Stimulated activated CD8-positive, alpha-beta memory T cell treated with anti-CD3 and anti-CD28 coated beads, Interleukin-15, amount 100 ng/mL, for 24 hours (primary cell): ENCODE data around the gene MRNIP.
"Not testable (repeated sequence)": the region's sequence is repeated elsewhere in the genome, so short reads cannot be mapped to it uniquely, and the experiment has no call there.

Experiments
- DNase-seq: peaks from one replicate; pipeline ENCODE4 v3.0.0-alpha.2; 2020; ENCODE audit warnings: low read depth

MRNIP gene

DNA sequence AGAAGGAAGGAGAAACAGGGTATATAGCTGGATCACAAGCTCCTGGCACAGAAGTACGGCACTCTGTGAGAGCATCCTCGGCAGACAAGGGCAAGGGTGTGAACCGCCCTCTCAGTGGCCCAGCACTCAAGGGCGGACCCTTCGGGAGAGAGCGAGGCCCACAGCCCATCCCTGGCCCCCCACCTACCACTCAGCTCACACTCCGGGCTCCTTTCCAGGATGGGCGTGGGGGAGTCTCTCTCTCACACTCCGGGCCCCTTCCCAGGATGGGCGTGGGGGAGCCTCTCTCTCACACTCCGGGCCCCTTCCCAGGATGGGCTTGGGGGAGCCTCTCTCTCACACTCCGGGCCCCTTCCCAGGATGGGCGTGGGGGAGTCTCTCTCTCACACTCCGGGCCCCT lies 12.9 kb upstream of the MRNIP start:
- not testable (repeated sequence) for DNase-seq

DNA sequence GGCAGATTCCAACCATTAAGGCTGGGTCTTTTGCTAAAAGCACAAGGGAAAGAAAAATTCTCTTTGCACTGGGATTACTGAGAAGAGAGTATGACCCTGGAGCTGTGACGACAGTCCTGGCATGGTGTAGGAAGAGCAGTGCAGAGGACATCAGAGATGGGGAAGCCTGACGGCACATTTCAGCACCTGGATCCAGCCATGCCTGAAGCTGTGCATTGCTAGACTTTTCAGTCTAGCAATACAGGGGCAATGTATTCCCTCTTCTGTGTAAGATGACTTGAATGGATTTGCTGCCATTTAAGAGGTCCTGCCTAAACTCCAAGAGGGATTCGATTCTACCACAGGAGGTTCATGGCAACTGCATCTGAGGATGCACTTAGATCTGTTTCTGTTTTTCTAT lies 12.3 kb upstream of the MRNIP start:
- no peak for DNase-seq

GRCh38 chr5:179870403-179870903 lies 11.8 kb upstream of the MRNIP start:
- no peak for DNase-seq

DNA sequence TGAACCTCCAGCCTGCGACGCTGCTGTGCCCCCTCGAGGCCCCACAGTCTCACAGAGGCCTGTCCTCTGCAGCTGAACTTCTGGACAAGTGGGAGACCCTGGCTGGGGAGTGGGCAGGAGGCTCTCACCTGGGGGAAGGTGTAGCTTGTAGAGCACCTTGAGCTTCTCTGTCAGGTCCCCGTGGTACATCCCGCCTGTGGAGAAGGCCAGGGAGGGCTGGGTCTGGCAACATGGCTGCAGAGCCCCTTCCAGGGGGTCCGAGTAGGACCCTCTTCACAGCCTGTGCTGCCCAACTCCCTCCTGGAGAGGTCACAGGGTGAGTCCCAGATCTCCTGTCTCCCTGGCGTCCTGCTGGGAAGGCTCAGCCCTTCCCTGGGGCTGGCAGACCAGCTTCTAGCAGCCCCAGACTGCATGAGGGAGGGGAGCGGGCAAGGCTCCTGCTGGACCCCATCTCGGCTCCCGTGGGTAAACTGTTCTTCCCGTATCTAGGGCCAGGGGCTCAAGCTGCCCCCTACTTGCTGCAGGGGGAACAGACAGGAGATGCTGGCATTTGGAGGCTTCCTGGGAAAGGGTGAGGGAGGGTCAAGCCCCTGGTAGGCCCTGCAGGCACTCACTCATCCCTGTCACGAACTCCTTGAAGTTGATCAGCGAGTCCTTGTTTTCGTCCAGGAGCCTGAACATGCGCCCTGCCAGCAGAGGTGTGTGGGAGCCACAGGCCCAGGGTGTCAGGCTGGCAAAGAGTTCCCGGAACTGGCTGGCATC lies 11.2 kb upstream of the MRNIP start:
- no peak for DNase-seq

GRCh38 chr5:179869101-179869500 lies 10.5 kb upstream of the MRNIP start:
- DNase-seq, result no peak

DNA sequence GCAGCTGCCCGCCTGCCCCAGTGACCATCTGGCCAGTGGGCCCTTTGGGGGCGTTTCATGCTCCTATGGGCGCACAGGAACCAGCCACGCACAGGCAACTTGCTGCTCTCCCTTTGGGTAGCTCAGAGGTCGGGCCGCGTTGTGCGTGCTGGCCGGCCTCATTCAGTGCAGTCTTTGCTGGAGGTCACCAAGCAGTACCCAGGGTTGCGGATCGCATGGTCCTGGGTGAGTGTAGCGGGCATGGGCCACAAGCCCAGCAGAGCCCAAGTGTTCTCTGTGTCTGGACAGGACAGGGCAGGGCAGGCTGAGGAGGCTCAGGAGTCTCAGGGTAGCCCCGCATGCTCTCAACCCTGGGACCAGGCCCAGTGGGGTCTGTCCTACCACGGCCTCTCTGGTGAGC lies 9.9 kb upstream of the MRNIP start:
- DNase-seq, result no peak

DNA sequence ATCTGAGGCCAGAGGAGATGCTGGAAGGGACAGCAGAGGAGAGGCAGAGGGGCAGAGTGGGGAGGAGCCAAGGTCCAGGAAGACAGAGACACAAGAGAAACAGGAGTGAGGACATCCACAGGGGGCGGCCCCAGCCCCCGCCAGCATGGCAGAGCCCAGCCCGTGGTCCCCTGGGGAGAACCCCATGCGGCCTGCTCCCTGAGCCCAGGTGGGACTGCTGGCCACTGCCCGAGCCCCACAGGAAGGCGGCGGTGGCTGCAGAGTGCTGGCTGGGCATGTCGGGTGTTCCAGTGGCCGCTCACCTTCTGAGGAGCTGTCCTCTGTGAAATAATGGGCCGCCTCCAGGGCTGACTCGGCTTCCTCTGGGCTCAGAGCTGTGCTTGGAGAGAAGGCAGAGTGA lies 8.9 kb upstream of the MRNIP start:
- DNase-seq, result no peak

- DNase-seq, result no peak
Measured at GRCh38 chr5:179867079-179867465, 8.5 kb upstream of the MRNIP start.

GRCh38 chr5:179866241-179867078 lies 7.8 kb upstream of the MRNIP start:
- DNase-seq, result no peak

DNA sequence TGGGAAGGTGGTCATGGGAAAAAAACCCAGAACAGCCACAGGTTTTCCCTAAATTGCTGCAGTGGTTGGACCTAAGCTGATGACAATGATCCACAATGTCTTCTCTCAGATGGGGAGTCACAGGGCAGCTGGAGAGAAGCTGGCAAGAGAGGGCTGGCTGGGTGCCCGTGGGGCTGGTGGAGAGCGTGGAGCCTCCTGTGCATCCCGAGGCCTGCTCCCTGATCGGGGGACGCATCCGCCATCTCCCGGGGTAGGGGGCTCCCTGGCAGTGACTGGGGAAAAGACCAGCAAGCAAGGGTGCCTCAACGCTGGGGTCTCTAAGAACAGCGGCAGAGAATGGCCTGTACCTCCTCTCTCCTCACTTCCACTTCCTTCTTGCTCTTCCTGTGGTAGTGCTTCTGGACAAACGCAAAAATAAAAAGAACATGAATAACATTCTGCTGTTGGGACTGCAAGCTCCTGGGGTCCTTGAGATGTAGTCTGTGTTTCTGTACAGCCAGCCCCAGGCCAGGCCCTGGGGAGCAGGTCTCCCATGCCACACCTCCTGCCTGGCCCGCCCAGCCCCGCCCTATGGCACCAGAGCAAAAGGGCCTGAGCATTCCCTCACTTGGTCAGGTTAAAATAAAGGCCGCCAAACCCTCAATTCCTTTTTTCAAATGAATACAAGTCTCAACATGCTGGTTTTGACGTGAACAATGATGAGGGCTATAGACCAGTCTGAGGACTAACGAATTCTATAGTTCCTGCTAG lies 7.0 kb upstream of the MRNIP start:
- DNase-seq, result no peak

DNA sequence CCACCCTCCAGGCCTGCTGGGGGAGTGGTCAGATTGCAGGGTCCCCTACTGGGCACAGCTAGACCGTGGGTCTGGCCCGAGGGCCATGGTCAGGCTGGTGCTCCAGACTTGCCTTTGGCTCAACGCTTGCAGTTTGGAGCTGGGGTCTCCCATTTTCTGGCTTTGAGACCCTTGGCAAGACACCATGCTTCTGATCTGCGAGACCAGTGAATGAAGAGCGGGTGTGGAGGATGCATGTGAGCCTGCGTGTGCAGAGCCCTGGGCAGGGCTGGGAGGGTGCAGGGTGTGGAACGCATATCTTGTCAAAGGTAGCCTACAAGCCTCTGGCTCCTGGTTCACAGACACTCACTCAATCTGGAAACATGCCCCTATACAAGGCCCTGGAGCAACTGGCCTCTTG lies 6.1 kb upstream of the MRNIP start:
- no peak for DNase-seq

DNA sequence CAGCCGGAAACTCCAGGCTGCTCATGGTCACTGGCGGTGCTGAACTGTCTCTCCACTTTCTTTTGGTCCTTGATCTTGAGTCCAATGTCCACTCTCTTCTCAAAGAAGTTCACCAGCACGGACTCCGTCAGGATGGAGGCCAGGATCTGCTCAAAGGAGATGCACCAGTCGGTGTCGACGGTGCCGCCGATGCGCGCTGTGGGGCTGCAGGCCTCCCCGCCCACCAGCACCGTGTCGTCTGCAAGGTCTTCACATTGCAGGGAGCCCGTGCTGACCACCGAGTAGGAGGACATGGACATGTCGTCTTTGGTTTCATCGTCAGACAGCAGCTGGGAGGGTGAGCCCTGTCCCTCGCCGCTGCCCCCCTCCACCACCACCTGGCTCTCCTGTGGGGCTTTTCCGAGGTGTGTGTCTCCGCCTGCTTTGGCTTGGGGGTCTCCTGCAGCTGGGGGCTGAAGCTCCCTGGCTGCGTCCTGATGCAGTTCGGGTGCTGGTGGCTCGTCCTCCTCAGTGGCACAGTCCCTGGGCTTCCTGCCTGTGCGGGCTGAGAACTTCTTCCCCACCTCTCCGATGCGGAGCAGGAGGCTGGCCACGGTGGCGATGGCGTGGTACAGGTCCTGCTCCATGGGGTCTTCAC lies 5.0 kb upstream of the MRNIP start:
- no peak for DNase-seq

DNA sequence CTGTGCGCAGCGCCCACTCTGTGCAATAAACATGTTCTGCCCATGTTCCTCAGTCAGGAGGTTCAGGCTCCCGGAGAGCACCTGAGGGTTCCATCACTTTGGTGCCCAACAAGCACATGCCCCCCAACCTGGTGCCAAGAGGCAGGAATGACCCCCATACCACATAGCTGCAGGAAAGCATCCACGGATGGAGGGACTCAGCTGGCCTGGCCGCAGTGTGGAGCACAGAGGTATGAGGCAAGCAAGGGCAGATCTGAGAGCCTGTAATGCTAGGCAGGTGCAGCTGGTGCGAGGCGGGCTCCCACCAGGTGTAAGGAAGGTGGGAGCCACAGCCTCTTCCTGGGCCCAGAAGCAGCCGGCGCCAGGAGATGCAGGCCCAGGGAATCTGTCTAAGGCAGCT lies 4.3 kb upstream of the MRNIP start:
- DNase-seq, result no peak

GRCh38 chr5:179862296-179862695 lies 3.7 kb upstream of the MRNIP start:
- no peak for DNase-seq

DNA sequence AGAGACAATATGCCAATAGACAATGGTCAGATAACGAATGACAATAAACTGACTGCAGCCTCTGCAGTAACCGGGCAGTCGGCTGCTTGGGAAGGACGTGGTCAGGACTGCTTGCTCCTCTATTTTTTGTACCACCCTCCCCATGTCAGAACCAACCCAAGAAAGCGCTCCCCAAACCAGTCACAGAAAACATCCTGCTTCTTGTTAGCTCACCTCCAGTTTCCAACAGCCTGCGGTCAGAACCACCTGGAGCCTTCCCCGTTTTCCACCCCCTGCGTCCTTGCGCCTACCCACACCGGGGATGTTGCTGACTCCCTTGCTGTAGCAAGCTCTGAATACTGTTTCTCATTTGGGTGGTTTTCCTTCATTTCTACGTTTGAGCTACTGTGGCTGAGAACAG lies 1.7 kb upstream of the MRNIP start:
- DNase-seq, result no peak

- peak; percentile 13 for DNase-seq
Measured at GRCh38 chr5:179858241-179858585, 404 bp downstream of the MRNIP start.

DNA sequence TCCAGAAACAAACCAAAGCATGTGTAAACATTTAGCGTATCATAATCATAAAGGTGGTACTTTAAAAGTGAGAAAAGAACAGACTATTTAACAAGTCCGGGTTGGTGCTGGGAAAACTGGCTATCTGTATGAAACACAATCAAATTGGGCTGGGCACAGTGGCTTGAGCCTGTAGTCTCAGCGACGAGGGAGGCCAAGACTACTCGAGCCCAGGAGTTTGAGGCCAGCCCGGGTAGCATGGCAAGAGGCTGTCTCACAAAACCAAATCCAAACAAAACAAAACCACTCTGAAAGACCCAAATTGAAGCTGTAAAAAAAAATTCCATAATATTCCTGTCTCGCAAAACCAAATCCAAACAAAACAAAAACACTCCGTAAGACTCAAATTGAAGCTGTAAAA lies 4.3 kb downstream of the MRNIP start:
- DNase-seq, result no peak

- DNase-seq, result no peak
Measured at GRCh38 chr5:179852993-179853547, 5.5 kb downstream of the MRNIP start.

DNA sequence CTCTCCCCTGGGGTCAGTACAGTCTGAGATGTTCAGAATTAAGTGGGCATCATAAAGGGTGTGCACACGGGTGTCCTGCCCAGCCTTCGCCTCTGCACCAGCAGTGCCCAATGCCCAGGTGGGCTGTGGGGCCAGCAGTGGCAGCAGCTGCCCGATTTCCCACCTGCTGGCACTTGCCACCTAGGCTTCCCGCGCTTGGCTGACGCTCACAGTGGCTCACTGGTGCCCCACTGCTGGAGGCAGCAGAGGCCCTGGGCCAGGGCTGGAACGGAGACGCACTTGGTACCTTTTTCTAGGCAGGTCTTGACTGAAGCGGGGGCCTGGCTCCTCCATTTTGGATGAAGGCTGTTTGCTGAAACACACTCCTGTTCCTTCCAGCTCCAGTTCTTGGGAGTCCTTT lies 17.0 kb downstream of the MRNIP start:
- DNase-seq, result no peak

DNA sequence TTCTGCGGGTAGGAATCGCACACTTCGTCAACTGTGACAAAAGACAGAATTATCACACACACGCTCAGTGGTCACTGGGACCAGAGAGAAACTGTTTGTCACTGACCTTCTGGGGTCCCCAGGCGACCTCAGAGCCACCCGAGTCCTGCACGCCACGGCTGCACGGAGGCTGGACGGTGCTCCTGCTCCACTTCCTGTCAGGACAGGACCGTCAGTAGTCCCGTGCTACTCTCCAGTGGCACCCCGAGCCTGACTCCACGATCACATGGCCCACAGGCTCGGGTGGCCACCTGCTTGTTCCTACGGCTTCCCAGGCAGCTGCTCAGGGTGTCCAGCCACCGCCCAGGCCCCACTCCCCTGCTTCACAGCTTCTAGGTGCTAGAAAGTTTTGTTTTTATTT lies 17.9 kb downstream of the MRNIP start:
- DNase-seq, result no peak

DNA sequence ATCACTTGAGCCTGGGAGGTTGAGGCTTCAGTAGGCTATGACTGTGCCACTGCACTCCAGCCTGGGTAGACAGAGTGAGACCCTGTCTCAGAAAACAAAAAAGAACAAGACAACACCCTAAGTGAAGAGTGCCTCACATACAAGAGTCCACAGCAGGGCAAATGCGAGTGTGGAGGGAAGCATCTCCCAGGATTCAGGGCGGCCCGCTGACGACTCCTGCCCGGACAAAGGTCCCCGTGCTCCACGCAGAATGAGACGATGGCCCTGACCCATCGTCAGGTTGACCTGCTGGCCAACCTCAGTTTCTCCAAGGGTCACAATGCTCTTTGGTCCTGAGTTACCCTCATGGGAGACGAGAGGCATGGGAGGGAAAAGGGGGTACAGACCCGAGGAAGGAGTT lies 18.3 kb downstream of the MRNIP start:
- no peak for DNase-seq
